Astrocyte of the cerebellum (primary cell): ENCODE results near the gene S100A10.
A peak's percentile ranks its signal among the peaks of the same experiment; 100 is the strongest.

Source experiments
- DNase-seq: peaks from one replicate; pipeline ENCODE4 v3.0.0-alpha.2; 2011; ENCODE audit warnings: low read depth
- H3K4me3 ChIP-seq: 2 replicates; pipeline ENCODE4 v1.5.1; 2011; ENCODE audit warnings: mild to moderate bottlenecking, low read depth, low read length, moderate library complexity
- in situ Hi-C: cut with HindIII; loops from 2 replicates; pipeline ENCODE4 v1.10.0; 2017; ENCODE audit warnings: low sequenced_read_pairs
- TF ChIP-seq, protein P1 (sequence below): IDR thresholded peaks from 2 replicates; pipeline ENCODE4 v1.5.1; 2012; ENCODE audit warnings: low read length, low read depth, moderate library complexity, mild to moderate bottlenecking; ENCODE audit errors: missing control alignments

The S100A10 gene

DNA sequence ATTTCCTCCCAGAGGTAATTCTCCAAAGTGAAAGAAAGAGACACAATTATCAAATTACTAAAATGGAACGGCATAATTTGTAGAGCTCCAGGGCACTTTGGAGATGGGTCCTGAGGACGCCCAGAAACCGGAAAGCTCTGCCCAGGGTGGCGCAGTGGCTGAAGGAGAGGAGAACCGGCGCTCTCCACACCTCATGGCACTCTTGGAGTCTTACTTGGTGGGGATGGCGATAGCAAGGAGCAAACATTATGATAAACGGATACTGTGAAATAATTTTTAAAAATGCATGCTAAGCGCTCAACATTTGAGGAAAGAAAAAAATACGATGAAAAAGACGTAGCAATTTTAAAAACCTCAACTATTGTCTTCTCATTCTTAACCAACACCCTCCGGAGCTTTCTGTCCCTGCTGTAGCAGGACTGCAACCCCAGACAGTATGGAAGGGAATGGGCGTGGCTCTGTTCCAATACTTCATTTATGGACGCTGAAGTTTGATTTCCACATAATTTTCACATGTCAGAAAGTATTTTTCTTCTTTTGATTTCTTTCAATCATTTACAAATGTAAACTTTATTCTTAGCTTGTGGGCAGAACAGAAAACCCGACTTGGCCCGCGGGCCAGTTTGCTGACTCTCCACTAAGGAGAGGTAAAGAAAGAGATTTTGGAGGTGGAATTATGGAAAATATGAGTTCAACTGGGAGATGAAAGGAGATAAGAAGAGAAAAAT is 42.0 kb upstream of the S100A10 start:
- in situ Hi-C loops = no loop called here
- TF ChIP-seq, protein P1, sequence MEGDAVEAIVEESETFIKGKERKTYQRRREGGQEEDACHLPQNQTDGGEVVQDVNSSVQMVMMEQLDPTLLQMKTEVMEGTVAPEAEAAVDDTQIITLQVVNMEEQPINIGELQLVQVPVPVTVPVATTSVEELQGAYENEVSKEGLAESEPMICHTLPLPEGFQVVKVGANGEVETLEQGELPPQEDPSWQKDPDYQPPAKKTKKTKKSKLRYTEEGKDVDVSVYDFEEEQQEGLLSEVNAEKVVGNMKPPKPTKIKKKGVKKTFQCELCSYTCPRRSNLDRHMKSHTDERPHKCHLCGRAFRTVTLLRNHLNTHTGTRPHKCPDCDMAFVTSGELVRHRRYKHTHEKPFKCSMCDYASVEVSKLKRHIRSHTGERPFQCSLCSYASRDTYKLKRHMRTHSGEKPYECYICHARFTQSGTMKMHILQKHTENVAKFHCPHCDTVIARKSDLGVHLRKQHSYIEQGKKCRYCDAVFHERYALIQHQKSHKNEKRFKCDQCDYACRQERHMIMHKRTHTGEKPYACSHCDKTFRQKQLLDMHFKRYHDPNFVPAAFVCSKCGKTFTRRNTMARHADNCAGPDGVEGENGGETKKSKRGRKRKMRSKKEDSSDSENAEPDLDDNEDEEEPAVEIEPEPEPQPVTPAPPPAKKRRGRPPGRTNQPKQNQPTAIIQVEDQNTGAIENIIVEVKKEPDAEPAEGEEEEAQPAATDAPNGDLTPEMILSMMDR = no peak
- DNase-seq = no peak
- H3K4me3 ChIP-seq = peak overlapping the region; percentile 90

DNA sequence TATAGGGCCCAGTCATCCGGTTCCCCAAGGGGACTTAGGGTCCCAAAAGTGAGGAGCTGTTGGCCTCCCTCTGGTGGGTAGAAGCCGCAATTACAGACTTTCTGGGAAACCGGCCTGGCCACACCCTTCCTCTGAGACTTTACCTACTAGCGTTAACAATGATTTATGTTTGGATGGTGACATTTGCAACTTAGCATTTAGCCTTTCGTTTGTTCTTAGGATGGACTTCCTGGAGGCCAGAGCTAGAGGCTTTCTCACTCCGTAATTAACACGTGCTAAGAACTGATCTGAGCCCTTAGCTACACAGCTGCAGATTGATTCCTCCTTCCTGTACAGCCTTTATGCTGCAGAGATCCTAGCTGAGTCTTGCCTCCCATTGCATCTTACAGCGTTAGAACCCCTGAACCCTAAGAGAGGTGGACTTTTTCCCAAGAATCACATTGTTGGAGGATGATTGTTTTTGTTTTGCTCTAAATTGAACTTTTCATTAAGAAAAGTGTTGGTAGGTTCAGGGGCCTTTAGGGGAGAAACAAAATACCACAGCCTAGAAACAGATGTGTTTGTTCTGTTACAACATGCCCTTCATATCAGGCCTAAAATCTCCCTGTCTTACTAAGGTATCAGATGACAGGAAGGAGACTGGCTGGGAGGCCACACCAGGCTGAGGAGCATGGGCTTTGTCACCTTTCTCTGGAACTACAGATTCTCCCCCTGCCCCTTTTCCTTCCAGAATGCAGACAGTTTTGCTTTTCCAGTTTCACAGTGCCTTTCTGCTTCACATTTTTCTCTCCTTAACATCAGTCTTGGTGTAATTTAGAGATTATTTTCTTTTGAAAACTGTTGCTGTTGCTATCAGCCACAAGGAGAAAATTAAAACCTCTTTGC is 41.2 kb upstream of the S100A10 start:
- TF ChIP-seq, protein P1 = peak; percentile 76
- peak overlapping the region; percentile 90 for H3K4me3 ChIP-seq
- DNase-seq = no peak
- in situ Hi-C loops = no loop called here

DNA sequence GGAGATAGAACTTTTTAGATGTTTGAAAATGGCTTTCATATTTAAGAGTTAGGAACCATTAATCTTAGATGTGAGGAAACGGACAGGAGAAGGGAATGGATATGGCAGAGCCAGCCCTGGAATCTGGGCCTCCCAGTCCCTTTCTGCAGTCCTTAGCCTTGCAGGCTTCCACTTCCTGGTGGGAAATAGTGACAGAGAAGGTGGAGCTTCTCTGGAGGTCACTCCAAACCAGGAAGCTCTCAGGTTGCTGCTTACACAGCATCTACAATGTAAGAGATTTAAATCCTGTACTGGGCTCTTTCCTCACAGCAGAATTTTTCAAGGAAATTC is 40.6 kb upstream of the S100A10 start:
- in situ Hi-C loops = no loop called here
- TF ChIP-seq, protein P1 = no peak
- H3K4me3 ChIP-seq = peak overlapping the region; percentile 90
- no peak for DNase-seq

DNA sequence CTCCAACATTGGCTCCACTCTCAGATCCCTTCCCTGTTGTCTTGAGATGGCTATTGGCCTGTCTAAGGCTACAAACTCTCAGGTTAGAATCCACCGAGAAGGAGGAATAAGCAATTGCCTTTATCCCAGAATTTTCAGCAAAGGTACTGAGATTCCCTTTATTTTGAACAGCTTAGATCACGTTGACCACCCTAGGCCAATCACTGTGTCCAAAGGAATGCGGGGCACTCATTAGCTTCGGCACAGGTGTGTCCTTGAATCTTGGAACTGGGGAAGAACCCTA is 36.2 kb upstream of the S100A10 start:
- in situ Hi-C loops = no loop called here
- TF ChIP-seq, protein P1 = no peak
- no peak overlapping the region for H3K4me3 ChIP-seq
- no peak for DNase-seq

DNA sequence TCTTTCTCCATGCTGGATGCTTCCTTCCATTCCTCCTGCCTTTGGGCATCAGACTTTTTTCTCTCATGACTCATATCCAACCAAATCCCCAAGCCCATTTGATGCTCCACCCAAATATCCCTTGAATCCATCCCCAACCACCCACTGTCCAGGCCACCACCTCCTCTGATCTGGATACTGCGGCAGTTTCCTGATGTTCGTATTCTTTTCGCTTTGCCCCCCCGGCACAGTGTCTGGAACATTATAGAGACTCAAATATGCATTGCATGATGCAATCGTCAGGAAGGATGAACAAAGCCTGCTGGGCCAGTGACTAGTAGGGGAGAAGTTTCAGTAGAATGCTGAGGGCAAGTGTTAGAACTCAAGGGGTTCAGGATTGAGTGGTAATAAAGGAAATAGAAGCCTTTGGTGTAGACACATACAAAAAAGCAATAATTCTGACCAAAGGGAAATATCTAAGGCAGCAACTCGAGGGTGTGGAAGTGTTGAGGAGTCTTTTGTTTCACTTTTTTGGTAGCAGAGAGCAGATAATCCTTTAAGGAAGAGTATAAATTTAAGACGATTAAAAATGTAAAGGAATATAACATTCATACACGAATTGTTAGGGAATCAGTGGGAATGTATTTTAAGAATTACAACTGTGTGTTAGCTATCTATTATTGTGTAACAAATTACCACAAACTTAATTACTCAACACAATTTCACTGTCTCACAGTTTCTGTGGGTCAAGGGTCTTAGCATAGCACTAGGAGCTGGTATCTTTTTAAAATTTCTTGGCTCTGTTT is 35.7 kb upstream of the S100A10 start:
- in situ Hi-C loops = no loop called here
- no peak overlapping the region for H3K4me3 ChIP-seq
- no peak for DNase-seq
- TF ChIP-seq, protein P1 = no peak

DNA sequence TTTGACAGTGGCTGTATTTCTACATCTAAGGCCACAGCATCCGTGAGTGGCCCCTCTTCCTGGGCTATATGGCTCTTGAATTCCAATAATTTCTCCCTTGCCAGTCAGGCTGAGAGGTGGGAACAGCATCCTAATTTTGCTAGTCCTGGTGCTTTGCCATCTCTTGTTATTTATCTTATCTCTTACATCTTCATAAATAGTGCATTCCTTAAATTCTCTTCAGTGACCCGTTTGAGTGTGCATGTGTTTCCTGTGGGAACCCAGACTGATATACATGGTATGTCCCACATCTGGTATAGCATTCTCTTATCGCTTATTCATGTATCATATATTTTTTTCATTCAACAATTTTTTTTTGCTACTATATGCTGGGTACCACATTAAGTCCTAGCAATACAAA is 33.2 kb upstream of the S100A10 start:
- DNase-seq = no peak
- in situ Hi-C loops = no loop called here
- no peak overlapping the region for H3K4me3 ChIP-seq
- TF ChIP-seq, protein P1 = no peak
